Neural progenitor cell (in vitro differentiated cells): ENCODE data around the gene WDR64. TPM values are rescaled to one million over a fixed set of nuclear protein-coding genes. Genes with fewer than 3 reads are reported as not detected.

Experiments used
- DNase-seq: peaks from one replicate; pipeline ENCODE4 v3.0.0-alpha.2; 2016; ENCODE audit warnings: low spot score
- H2AFZ ChIP-seq: fragments of 200-600 bp; sonication (generic); replicated peaks from 2 replicates; pipeline ENCODE4 v1.6.1; 2016; ENCODE audit warnings: antibody characterized with exemption
- H3F3A ChIP-seq: fragments of 200-600 bp; sonication (generic); 2 replicates; pipeline ENCODE4 v1.6.1; 2016; ENCODE audit warnings: antibody characterized with exemption, low read depth
- H3K27ac ChIP-seq: fragments of 200-600 bp; sonication (generic); 2 replicates; pipeline ENCODE4 v1.5.1; 2016; ENCODE audit warnings: mild to moderate bottlenecking
- H3K27me3 ChIP-seq: fragments of 200-600 bp; sonication (generic); 2 replicates; pipeline ENCODE4 v1.6.1; 2016; ENCODE audit warnings: mild to moderate bottlenecking, moderate library complexity
- H3K36me3 ChIP-seq: fragments of 200-600 bp; sonication (generic); 2 replicates; pipeline ENCODE4 v1.5.1; 2016
- H3K4me1 ChIP-seq: fragments of 200-600 bp; sonication (generic); 2 replicates; pipeline ENCODE4 v1.6.1; 2016; ENCODE audit warnings: mixed run types
- H3K4me2 ChIP-seq: fragments of 200-600 bp; sonication (generic); 2 replicates; pipeline ENCODE4 v1.6.1; 2016
- H3K4me3 ChIP-seq: fragments of 200-600 bp; sonication (generic); 2 replicates; pipeline ENCODE4 v1.5.1; 2016
- H3K79me2 ChIP-seq: fragments of 200-600 bp; sonication (generic); 2 replicates; pipeline ENCODE4 v1.6.1; 2016; ENCODE audit warnings: low read depth
- H3K9ac ChIP-seq: fragments of 200-600 bp; sonication (generic); 2 replicates; pipeline ENCODE4 v1.6.1; 2016
- H3K9me3 ChIP-seq: fragments of 200-600 bp; sonication (generic); 2 replicates; pipeline ENCODE4 v1.5.1; 2016; ENCODE audit warnings: low read depth
- H4K20me1 ChIP-seq: fragments of 200-600 bp; sonication (generic); 2 replicates; pipeline ENCODE4 v1.6.1; 2016; ENCODE audit warnings: low read depth
- H3K27ac Mint-ChIP-seq: 3 replicates; pipeline ENCODE4 v1.8.0; 2021; ENCODE audit warnings: mixed read lengths
- H3K27me3 Mint-ChIP-seq: 2 replicates; pipeline ENCODE4 v1.8.0; 2022; ENCODE audit warnings: low read depth, mild to moderate bottlenecking, inconsistent platforms, moderate library complexity, mixed read lengths; ENCODE audit not compliant: insufficient read depth
- H3K36me3 Mint-ChIP-seq: 3 replicates; pipeline ENCODE4 v1.8.0; 2021; ENCODE audit warnings: mixed read lengths
- H3K4me1 Mint-ChIP-seq: 3 replicates; pipeline ENCODE4 v1.8.0; 2021; ENCODE audit warnings: mixed read lengths
- H3K4me3 Mint-ChIP-seq: 3 replicates; pipeline ENCODE4 v1.8.0; 2021; ENCODE audit warnings: mild to moderate bottlenecking, moderate library complexity, mixed read lengths
- H3K9me3 Mint-ChIP-seq: 3 replicates; pipeline ENCODE4 v1.8.0; 2020; ENCODE audit warnings: mixed read lengths
- CTCF ChIP-seq: fragments of 200-600 bp; sonication (generic); IDR thresholded peaks from 2 replicates; pipeline ENCODE4 v1.5.1; 2017; ENCODE audit warnings: antibody characterized with exemption, mild to moderate bottlenecking
- EZH2 ChIP-seq: fragments of 200-600 bp; sonication (generic); IDR thresholded peaks from 2 replicates; pipeline ENCODE4 v1.6.1; 2017; ENCODE audit warnings: antibody characterized with exemption, mild to moderate bottlenecking, moderate library complexity
- EZH2phosphoT487 ChIP-seq: fragments of 200-600 bp; sonication (generic); IDR thresholded peaks from 2 replicates; pipeline ENCODE4 v1.6.1; 2017; ENCODE audit warnings: antibody characterized with exemption
- total RNA-seq: library from RNA; depleted of rRNA; stranded (reverse); fragments of >200 nt; gene quantifications from 2 replicates; pipeline ENCODE4 v1.2.3, GENCODE V29; 2015; ENCODE audit warnings: low replicate concordance

The WDR64 gene
- total RNA-seq, 1 donor from 2014 or later, result not detected

GRCh38 chr1:241713316-241713715, 61.2 kb downstream of the WDR64 start:
- no peak overlapping the region for H3K9ac ChIP-seq
- H3K79me2 ChIP-seq, result no peaks in the 10 kb centered on the region
- no peak overlapping the region for H3K4me2 ChIP-seq
- H3K4me3 ChIP-seq, result no peak overlapping the region
- no peaks in the 10 kb centered on the region for H3K9me3 ChIP-seq
- Mint-ChIP-seq H3K4me3 (no peak overlapping the region), H3K9me3 (no peaks in the 10 kb centered on the region), H3K27me3 (peaks cover 2% of the 10 kb centered on the region), H3K4me1 (no peaks in the 10 kb centered on the region), H3K27ac (no peak overlapping the region), H3K36me3 (no peaks in the 10 kb centered on the region)
- TF ChIP-seq CTCF, result no peak
- no peak for TF ChIP-seq EZH2phosphoT487
- no peak for TF ChIP-seq EZH2
- no peaks in the 10 kb centered on the region for H3K36me3 ChIP-seq
- H3K27me3 ChIP-seq, result no peaks in the 10 kb centered on the region
- no peaks in the 10 kb centered on the region for H3K4me1 ChIP-seq
- no peaks in the 10 kb centered on the region for H3F3A ChIP-seq
- no peaks in the 10 kb centered on the region for H4K20me1 ChIP-seq
- H3K27ac ChIP-seq, result no peak overlapping the region
- DNase-seq, result no peak
- no peak overlapping the region for H2AFZ ChIP-seq

- TF ChIP-seq CTCF, result no peak
- no peak for TF ChIP-seq EZH2
- no peak for TF ChIP-seq EZH2phosphoT487
- no peak overlapping the region for H2AFZ ChIP-seq
- no peak for DNase-seq
- Mint-ChIP-seq H3K9me3 (no peaks in the 10 kb centered on the region), H3K36me3 (no peaks in the 10 kb centered on the region), H3K27me3 (peaks cover 2% of the 10 kb centered on the region), H3K4me3 (no peak overlapping the region), H3K4me1 (no peaks in the 10 kb centered on the region), H3K27ac (no peak overlapping the region)
- no peaks in the 10 kb centered on the region for H3F3A ChIP-seq
- H3K36me3 ChIP-seq, result no peaks in the 10 kb centered on the region
- no peaks in the 10 kb centered on the region for H3K79me2 ChIP-seq
- H3K4me2 ChIP-seq, result no peak overlapping the region
- no peaks in the 10 kb centered on the region for H4K20me1 ChIP-seq
- H3K4me1 ChIP-seq, result no peaks in the 10 kb centered on the region
- H3K9ac ChIP-seq, result no peak overlapping the region
- H3K27ac ChIP-seq, result no peak overlapping the region
- H3K9me3 ChIP-seq, result no peaks in the 10 kb centered on the region
- no peaks in the 10 kb centered on the region for H3K27me3 ChIP-seq
- no peak overlapping the region for H3K4me3 ChIP-seq
Measured at GRCh38 chr1:241714321-241715218, 62.5 kb downstream of the WDR64 start.

DNA sequence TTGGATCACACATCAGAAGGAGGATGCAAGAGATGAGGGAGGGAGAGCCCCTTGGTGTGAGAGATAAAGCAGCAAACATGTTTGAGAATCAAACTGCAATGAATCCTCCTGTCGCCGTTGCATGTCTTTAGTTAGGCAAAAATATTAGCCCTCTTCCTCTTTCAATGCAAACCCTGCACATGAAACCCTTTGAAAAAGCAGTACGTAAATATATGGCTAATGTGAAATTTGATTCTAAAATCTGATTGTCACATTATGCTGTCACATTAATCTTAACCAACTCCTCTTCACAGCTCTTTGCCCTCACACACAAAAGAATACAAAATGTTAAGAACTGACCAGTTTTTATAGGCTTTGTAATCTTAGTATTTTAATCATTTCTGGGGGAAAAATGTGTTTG, 63.4 kb downstream of the WDR64 start:
- H3K36me3 ChIP-seq, result no peaks in the 10 kb centered on the region
- no peak overlapping the region for H3K27ac ChIP-seq
- Mint-ChIP-seq H3K36me3 (no peaks in the 10 kb centered on the region), H3K27me3 (peaks cover 2% of the 10 kb centered on the region), H3K27ac (no peak overlapping the region), H3K4me1 (no peaks in the 10 kb centered on the region), H3K9me3 (no peaks in the 10 kb centered on the region), H3K4me3 (no peak overlapping the region)
- no peaks in the 10 kb centered on the region for H3K4me1 ChIP-seq
- H2AFZ ChIP-seq, result no peak overlapping the region
- TF ChIP-seq EZH2 (no peak), EZH2phosphoT487 (no peak), CTCF (no peak)
- no peak overlapping the region for H3K4me2 ChIP-seq
- no peak overlapping the region for H3K4me3 ChIP-seq
- no peaks in the 10 kb centered on the region for H3K9me3 ChIP-seq
- no peaks in the 10 kb centered on the region for H4K20me1 ChIP-seq
- H3K9ac ChIP-seq, result no peak overlapping the region
- DNase-seq, result no peak
- no peaks in the 10 kb centered on the region for H3K27me3 ChIP-seq
- no peaks in the 10 kb centered on the region for H3F3A ChIP-seq
- H3K79me2 ChIP-seq, result no peaks in the 10 kb centered on the region
